HG02852 (cell line): ENCODE results near the gene ATP6AP1.

Experiments
- ATAC-seq: cut with Tn5 transposase; IDR thresholded peaks from one replicate; pipeline ENCODE4 v1.9.1; 2021; ENCODE audit warnings: mild to moderate bottlenecking, moderate library complexity; ENCODE audit not compliant: unreplicated experiment

ATP6AP1 gene

DNA sequence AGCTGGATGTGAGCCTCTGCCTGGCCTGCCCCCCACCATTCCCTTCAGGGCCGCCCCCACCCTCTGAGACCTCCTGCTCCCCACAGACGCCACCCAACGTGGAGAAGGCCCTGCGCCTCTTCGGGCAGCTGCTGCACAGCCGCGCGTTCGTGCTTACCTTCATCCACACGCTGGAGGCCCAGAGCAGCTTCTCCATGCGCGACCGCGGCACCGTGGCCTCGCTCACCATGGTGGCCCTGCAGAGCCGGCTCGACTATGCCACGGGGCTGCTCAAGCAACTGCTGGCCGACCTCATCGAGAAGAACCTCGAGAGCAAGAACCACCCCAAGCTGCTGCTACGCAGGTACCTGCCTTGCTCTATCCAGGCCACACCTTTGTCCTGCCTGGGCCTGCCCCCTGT lies 39.7 kb downstream of the ATP6AP1 start:
- no peak for ATAC-seq

DNA sequence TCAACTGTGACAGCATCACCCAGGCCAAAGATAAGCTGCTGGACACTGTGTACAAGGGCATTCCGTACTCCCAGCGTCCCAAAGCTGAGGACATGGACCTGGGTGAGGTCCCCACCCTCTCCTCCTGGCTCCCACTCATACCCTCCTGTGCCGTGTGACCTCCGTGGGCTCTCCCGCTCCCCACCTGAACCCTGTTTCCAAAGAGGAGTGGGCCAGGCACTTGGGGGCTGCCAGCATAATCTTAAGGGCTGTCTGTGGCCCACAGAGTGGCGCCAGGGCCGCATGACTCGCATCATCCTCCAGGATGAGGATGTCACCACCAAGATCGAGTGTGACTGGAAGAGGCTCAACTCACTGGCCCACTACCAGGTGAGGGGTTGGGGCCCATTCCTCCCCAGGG lies 40.6 kb downstream of the ATP6AP1 start:
- no peak for ATAC-seq

DNA sequence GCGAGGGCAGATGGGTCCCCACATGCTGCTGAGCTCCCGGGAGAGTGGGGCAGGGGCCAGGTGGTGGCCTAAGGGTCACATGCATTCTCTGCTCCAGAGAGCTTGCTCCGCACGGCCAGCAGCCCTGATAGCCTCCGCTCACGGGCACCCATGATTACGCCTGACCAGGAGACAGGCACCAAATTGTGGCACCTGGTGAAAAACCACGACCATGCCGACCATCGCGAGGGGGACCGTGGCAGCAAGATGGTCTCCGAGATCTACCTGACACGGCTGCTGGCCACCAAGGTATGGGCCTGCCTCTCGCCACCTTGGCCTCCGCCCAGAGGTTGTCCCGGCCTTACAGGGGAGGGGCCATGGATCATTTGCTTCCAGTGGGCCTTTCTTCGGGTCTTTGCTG lies 41.4 kb downstream of the ATP6AP1 start:
- no peak for ATAC-seq

DNA sequence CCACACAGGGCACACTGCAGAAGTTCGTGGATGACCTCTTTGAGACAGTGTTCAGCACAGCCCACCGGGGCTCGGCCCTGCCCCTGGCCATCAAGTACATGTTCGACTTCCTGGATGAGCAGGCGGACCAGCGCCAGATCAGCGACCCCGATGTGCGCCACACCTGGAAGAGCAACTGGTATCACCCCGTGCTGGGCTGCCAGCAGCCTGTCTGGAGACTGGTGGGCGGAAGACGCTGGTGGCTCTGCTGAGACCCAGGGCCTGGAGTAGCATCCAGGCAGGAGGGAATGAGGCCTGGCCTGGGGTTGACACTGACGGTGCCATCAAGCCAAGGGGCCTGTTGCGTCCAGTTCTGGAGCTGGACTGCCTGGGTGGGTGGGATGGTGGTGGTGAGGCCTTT lies 42.0 kb downstream of the ATP6AP1 start:
- no peak for ATAC-seq

DNA sequence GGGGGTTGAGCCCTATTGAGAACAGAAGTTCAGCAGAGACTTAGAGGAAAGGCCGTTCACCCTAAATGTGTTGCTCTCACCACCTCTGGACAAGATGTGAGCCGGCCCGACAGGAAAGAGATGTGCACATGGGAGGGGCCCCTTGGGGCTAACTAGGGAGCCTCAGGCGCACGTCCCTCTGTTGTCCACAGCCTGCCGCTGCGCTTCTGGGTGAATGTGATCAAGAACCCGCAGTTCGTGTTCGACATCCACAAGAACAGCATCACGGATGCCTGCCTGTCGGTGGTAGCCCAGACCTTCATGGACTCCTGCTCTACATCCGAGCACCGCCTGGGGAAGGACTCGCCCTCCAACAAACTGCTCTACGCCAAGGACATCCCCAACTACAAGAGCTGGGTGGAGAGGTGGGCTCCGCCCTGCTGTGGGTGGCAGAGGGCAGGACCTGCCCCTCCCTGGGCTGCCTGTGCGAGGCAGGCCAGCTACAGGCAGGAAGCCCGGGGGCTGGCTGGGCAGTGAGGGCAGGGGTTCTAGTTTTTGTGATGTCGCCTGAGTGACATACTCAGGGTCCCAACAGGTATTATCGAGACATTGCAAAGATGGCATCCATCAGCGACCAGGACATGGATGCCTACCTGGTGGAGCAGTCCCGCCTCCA lies 42.6 kb downstream of the ATP6AP1 start:
- ATAC-seq: no peak

DNA sequence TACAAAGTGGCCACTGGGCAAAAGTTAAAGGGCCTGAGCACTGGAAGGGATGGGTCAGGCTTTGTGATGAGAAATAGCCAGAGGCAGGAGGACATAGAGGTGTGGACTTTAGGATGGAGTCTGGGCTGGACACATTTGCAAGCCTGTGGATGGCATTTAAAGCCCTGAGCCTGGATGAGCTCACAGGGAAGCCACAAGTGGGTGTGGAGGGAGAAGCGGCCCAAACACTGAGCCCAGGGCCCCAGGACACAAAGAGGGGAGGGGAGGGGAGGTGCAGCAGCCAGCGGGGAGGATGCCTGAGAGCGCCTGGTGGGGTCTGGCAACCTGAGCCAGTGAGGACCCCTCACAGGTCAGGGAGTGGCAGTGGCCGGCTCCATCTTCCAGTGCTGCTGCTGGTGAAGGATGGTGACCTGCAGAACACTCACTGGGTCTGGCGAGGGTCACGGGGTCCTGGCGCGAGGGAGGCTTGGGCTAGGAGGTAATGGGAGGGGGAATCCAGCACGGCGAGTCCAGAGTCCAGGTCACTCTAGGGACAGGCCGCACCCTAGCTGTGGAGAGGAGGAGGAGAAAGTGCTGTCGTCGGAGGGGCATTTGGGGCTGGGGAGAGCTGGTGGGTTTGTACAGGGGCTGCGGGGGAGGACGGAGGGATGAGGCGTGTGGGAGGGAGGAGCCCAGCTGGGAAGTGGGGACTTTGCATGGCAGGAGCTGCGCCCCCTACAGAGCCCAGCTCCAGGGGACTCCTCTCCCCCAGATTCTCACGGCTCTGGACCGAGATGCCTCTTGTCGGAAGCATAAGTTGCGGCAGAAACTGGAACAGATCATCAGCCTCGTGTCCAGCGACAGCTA lies 43.6 kb downstream of the ATP6AP1 start:
- ATAC-seq: no peak

DNA sequence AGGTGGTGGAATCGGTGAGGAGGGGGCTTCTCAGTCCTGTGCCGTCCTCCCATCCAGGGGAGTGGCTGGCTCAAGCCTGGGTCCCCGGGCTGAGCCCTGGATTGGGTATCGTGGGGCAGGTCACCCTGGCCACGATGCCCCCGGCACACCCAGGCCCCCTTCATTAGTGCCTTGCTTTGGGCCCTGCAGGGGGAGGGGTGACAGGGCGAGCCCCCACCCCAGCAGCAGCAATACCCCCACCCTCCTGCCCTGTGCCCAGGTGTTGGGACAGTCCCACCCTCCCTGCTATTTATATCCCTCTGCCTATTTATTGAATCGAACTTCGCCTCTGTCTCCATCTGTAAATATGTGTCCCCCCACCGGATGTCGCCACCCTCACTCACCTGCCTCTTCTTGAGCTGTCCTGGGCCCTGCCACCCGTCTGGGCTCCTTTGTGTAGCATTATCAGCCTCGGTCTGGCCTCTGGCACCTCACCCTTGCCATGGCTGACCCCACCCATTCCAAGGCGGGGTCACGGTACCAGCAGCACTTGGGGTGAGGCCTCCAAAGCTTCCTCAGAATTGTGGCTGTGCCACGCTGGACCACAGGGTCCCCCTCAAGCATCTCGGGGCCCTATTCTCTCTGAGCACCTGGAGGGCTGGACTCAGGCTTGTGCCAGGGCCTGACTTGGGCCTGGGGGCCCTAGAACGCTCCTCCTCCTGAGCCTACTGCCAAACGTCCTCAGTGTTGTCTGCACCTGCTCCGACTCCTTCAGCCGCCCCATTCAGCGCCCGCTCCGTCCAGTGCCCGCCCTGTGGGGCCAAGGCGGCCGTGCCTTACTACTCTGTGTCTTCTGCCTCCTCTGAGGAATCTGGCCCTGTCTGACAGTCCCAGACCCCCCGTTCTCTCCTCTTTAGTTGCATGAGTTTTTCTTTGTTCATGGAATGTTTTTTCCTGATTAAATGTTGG lies 44.5 kb downstream of the ATP6AP1 start:
- ATAC-seq: no peak

DNA sequence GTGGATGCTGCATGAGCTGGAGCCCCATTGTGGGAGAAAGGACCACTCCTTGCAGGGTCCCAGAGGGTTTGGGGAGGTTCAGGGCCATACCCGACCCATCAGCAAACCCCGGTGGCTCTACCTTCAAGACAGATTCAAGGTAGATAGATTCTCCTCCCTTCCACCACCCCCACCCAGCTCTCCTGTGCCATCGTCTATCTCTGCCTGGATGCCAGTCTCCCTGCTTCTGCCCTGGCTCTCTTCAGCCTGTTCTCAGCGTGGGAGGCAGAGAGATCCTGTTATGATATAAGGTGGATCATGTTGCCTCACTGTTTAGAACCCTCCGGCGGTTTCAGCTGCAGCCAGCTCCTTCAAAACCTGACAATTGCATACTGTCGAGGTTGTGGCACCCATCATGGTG lies 45.2 kb downstream of the ATP6AP1 start:
- ATAC-seq: no peak

DNA sequence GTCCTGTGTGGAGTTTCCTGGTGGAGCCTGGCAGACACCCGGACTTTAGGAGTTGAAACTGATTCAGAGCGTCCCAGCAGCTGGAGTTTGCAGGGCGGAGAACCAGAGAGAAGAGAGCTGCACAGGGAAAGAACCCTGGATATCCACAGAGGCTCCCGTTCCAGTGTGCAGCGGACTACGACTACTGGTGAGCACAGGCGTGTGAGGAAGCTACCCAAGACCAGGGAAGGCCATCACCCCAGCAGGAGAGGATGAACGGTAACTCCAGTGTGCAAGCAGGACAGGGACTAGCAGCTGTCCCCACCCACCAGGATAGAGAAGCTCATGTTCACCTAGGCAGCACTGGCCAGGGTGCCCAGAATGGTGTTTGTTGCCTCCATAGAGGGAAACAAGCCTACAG lies 48.3 kb downstream of the ATP6AP1 start:
- no peak for ATAC-seq

DNA sequence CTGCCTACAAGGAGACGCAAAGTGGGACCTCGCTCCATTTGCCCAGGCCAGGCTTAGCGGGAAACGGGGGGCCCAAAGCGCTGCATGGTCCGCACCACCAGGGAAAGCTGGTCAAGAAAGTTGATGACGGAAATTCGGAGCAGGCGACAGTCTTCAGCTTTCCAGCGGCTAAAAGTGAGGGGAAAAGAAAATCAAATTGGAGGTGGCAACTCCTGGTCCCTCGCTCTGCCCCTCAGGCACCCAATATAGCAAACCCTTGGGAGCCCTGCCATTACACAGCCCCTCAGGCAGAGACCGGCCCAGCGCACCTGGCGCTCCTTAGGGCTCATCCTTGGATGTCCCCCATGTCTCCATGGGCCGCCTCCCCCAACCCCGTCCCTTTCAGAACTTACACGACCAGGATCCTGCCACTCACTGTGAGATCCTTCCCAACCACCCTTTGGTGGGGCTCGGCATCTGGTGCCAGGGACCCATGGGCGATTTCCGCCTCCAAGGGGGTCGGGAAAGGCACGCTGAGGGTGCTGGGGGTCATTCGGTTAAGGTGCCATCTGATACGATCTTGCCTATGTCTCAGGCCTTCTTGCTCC lies 49.5 kb downstream of the ATP6AP1 start:
- no peak for ATAC-seq

DNA sequence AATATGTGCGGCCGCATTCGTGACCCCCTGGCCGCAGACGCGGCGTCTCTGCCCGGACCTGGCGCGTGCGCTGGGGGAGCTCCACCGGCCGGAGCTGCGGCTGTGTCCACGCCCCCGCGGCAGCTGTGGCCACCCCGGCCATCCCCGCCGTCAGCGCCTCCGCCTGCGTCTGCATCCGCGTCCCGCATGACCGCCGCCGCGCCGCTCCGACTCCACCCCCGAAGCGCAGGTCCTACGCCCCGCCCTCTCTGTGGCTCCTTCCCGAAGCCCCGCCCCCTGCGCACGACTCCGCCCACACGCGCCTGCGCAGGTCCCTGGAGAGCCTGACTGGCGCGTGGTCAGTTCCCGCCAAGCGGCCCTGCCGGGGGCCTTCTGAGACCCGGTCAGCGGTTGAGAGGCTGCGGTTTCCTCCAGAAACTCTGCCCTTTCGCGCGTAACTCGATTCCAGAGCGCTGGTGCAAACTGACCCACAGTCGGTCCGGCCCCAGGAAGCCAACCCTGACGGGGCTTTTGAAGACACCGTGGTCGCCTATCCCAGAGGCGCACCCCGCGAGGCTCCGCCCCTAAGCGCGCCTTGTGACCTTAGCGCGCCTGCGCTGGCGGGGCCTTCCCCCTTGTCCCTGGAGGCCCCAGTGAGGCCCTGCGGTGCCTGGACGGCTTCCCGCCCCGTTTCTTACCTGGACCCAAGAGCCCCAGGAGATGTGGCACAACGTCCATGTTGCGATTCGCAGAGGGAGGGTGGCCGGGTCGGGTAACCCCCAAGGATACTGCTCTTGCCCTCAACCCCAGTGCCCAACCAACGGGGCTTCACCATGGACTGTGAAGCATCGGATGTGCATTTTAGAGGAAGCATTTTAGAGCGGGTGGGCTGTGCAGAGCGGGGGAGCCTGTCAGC lies 50.5 kb downstream of the ATP6AP1 start, which contains the start of gene LAGE3:
TSS of gene LAGE3 (minus strand) at position 554 of the 895 bp plus-strand sequence. CDS start at position 188, 366 bp downstream.
- peak; percentile 76 for ATAC-seq

DNA sequence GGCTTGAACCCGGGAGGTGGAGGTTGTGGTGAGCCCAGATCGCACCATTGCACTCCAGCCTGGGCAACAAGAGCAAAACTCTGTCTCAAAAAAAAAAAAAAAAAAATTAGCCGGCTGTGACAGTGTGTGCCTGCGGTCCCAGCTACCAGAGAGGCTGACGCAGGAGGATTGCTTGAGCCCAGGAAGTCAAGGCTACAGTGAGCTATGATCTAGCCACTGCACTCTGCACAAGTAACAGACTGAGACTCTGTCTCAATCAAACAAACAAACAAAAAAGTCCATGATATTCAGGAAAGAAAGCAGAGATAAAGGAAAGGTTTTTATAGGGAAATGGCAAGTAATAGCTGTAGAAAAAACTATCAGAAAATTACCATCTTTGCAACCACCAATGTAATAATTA lies 52.7 kb downstream of the ATP6AP1 start:
- no peak for ATAC-seq

DNA sequence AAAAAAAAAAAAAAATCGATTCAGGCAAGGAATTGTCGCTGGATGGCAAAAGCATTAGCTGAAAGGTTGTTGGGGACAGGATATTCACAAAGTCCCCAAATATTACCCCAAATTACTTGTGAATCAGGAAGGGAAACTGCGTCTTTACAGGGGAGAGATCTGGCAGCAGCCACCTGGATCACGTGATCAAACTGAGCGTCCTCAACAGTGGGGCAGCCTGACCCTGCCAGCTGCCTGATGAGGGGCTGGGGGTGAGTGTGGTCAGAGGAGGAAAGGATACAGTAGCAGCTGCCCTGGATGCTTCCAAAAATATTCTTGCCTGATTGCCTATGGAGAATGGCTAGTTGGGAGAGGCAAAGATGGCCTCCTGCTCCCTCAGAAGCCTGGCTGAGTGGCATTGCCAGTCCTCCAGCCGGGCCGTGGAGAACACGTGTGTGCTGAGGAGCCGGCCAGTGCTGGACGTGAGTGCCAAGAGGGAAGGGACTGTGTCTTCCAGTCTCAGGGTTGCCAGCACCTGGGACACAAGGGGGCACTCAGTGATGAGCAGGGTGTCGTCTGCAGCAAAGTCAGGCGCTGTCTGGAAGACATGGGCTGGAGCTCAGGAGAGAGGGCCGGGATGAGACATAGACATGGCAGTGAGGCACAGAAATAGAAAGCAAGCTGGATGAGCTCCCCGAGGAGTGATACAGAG lies 53.6 kb downstream of the ATP6AP1 start:
- no peak for ATAC-seq

DNA sequence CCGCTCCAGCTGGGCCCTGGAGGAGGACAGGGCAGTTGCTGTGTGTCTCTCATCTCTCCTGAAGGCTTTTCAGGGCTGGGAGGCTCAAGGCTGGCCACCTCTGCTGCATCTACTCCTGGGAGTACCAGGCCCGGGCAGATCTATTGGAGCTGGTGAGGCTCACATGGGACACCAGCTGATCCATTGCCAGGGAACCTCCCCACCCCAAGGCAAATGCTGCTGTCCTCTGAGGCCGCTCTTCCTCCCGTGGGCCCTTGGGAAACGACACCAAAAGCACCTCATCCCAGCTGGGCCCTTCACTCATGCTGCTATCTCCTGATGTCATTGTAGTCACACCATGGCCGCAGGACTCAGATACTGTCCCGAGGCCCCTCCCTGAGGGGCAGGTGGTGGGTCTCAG lies 54.3 kb downstream of the ATP6AP1 start:
- no peak for ATAC-seq

DNA sequence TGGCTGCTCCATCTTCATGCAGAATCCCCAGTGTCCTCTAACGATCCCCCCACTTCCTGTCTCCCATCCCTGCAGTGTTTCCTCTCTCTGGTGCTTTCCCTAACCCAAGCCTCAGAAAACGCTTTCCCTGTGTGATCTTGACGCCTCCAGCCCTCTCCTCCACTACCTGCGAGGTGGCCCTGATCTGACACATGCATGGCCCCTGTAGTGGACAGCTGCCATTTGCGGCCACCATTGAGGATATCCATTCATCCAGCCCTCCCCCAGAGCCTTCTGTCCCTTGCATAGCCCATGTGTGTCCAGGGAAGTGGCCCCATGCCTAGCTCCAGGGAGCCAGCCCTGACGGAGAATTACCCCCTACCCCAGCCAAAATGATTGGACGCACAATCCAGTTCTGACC lies 54.8 kb downstream of the ATP6AP1 start:
- ATAC-seq: no peak

DNA sequence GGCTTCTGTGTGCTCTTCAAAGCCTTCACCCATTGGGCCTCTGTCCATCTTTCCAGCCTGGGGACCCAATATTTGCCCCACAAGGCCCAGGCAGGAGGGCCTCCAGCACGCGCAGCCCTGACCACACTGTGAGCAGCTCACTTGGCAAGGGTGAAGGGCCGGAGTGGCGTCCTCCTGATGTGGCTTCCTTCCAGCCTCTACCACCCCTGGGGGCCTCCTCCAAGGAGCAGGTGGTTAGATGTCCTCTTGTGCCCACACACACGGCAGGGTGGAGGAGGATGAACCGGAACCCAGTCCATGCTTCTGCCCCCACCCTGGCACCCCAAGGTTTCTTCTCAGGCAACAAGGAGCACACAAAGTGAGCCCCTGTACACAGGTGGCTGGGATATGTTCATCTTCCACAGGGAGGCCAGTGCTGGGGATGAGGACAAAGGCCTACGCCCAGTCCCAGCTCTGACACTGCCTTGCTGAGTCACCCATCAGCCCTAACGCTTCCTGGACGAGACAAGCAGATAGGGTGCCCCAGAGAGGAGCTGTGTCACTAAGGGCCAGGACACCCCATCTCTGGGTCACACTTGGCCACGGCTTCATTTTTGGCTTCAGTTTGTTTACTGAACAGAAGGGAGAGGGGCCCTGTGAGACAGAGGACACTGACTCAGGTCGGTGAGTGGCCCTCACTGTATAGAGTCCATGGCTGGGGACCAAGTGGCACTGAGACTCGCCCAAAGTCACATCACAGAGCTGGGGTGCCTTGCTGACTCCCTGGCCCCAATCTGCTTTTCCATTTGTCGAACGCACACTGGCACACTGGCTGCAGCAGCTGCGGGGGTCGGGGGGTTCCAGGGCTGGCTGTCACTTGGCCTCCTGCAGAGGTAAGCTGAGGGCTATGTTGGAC lies 56.0 kb downstream of the ATP6AP1 start:
- ATAC-seq: no peak

DNA sequence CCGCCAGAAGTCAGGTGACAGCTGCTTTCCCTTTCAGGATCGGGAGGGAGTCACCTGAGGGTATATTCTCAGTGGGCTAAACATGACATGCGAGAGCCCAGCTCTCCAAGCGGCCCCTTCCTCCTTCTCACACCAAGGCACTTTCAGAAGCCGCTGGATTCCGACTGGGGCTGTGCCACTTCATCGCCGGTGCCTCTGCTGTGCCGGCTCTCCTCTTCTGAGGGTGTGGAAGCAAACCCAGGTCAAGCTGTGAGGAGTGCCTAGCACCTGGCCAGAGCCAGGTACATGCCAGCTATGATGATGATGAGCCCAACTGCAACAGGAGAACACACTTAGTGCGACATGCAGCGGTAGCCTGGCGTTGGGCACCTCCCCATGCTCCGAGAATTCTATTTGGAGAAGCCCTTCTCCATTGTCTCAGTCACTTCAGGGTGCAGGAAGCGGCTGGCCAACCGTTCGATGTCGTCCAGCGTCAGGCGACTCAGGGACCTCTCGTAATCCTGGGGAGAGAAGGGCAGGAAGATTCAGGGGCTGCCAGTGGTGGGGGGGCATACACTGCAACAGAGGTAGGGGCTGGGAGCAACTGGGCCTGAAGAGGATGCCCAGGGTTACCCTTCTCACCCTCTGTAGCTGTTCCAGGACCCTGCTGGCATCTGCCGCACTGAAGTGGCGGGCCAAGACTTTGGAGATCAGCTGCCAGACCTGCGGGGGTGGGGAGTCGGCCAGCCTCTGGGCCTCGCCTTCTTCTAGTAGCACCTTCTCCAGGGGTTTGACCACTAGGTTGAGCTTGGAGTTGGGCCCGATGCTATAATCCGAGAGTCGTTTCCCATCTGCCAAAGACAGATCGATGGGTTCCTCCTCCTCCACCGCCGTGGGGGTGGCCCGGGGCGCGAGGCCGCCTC lies 56.9 kb downstream of the ATP6AP1 start:
- no peak for ATAC-seq
